ENCODE measurements around the gene CTPS1.

CTPS1 gene

GRCh38 chr1:40969445-40969844 is 10.1 kb upstream of the CTPS1 start:
- no peak for DNase-seq

- no peak for DNase-seq
These were observed 7.5 kb upstream of the CTPS1 start for GRCh38 chr1:40971966-40972365.

- no peak for DNase-seq
These were observed 5.6 kb upstream of the CTPS1 start for GRCh38 chr1:40973912-40974311.

GRCh38 chr1:40974945-40975344 is 4.6 kb upstream of the CTPS1 start:
- DNase-seq = no peak

GRCh38 chr1:40976952-40977690 is 2.4 kb upstream of the CTPS1 start:
- no peak for DNase-seq

- DNase-seq = no peak
These were observed 1.8 kb upstream of the CTPS1 start for GRCh38 chr1:40977716-40978115.

GRCh38 chr1:40978886-40979240 is 633 bp upstream of the CTPS1 start:
- no peak for DNase-seq

GRCh38 chr1:40980068-40980452 is 564 bp downstream of the CTPS1 start:
- DNase-seq = no peak

GRCh38 chr1:40980453-40981121 is 1.1 kb downstream of the CTPS1 start:
- peak; percentile 9 for DNase-seq

- DNase-seq = no peak
These were observed 2.4 kb downstream of the CTPS1 start for GRCh38 chr1:40981691-40982448.

GRCh38 chr1:40982721-40983120 is 3.2 kb downstream of the CTPS1 start:
- DNase-seq = no peak

GRCh38 chr1:40983286-40983685 is 3.8 kb downstream of the CTPS1 start:
- DNase-seq = no peak

- no peak for DNase-seq
These were observed 4.6 kb downstream of the CTPS1 start for GRCh38 chr1:40984066-40984465.

- DNase-seq = no peak
These were observed 5.0 kb downstream of the CTPS1 start for GRCh38 chr1:40984531-40984930.

- DNase-seq = no peak
These were observed 5.7 kb downstream of the CTPS1 start for GRCh38 chr1:40985161-40985560.

- DNase-seq = no peak
These were observed 6.4 kb downstream of the CTPS1 start for GRCh38 chr1:40985875-40986274.

GRCh38 chr1:40986328-40986783 is 6.9 kb downstream of the CTPS1 start:
- DNase-seq = no peak

GRCh38 chr1:40986956-40987355 is 7.5 kb downstream of the CTPS1 start:
- no peak for DNase-seq

- no peak for DNase-seq
These were observed 8.2 kb downstream of the CTPS1 start for GRCh38 chr1:40987439-40988276.

- DNase-seq = no peak
These were observed 8.8 kb downstream of the CTPS1 start for GRCh38 chr1:40988280-40988679.

GRCh38 chr1:40989066-40989465 is 9.6 kb downstream of the CTPS1 start:
- no peak for DNase-seq

- DNase-seq = no peak
These were observed 17.6 kb downstream of the CTPS1 start for GRCh38 chr1:40997096-40997495.

GRCh38 chr1:40998668-40999067 is 19.2 kb downstream of the CTPS1 start:
- no peak for DNase-seq
